ENCODE results near the gene FLRT2.
A peak's percentile ranks its signal among the peaks of the same experiment; 100 is the strongest.

FLRT2 gene

DNA sequence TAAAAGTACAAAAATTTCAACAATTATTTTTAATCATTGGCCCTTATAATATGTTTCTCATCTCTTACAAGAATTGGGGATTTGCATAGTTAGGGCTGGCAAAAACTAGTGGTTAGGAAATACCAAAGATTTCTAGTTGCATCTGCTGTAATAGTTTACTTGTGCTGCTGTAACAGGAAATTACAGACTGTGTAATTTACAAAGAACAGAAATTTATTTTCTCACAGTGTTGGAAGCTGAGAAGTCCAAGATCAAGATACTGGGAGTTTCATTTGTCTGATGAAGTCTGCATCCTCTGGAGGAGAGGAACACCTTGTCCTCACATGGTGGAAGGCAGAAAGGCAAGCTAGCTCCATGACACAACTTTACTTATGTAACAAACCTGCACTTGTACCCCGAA is 157.0 kb downstream of the FLRT2 start:
- FAIRE-seq, result no peak

DNA sequence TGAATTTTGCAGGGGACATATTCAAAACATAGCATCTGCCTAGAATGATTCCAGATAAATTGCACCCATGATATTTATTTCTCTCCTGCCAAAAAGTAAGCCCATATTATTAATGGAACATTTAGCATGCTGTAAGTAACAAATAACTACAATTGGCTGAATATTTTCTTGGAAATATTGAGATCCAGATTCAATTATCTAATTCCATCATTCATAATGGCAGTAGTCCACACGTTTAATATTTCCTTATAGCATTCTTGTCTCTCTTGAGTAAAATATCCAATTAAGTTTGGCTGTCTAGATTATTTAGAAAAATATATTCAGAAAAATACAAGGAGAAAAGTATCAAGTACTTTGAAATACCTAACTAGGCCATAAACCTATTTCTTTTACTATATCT is 157.5 kb downstream of the FLRT2 start:
- no peak for FAIRE-seq

GRCh38 chr14:85688006-85688405 is 158.1 kb downstream of the FLRT2 start:
- no peak for FAIRE-seq

DNA sequence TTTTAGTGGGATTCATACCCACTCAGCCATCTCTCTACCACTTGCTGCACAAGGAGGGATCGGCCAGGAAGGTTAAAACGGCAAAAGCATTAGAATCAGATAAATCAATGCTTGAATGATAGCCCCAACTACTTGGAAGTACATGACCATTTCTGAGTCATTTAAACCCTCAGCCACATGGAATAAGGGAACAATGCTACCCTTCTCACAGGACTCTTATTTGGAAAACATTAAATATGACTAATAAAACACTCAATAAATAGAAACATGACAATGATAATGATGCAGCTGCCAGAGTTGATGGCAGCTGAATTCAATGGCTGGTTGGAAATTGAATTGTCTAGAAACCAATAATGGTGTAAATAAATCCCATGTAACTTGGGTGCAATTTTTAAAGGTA is 165.4 kb downstream of the FLRT2 start:
- no peak for FAIRE-seq

DNA sequence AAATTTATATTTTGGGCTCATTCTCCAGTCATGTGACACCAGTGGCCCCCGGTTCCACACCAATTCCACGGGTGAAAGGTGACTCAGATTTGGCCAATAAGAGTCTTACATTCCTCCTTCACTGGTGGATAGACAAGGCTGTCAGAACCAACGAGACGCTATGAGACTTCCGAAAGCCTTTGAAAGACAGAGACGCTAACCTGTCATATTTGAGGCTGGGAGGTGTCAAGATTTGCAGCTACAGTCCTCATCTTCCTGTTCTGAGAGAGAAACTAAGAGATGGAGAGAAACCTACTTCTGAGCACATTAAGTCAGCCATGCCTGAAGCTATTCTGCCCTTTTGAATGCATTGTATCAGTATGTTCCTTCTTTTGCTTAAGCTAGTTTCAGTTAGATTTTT is 171.2 kb downstream of the FLRT2 start:
- no peak for FAIRE-seq

DNA sequence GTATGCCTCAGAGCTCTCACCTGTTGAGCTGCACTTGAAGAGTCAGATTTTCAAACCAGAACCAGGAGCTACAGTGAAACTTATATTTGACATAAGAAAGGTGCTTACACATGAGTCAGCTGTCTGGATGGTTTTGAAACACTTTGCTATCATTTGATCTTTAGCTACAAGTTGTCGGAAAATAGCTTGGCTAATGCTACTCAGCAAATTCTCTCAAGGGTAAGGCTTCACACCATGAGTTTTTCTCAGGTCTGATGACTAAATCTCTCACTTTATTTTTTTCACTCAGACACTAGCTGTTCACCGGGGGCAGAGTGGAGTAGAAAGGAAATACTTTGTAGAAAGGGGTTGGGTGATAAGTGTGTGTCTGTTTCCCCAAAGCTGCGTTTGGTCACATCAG is 171.8 kb downstream of the FLRT2 start:
- no peak for FAIRE-seq

DNA sequence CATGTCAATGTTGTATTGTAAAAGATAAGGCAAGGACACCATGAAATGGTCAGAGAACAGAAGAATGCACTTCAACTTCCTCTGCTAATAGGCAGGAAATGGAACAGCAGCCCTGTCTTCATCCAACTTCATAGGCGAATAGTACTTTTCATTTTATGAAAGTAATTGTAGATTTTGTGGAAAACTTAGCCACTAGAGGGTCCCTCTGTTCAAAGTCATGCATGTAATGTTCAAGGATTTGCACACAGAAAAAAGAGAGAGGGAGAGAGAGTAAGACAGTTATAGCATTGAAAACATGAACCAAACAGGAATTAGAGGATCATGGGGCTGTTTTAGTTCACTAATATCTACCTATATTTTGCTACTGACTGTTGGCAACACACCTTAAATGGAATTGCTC is 172.2 kb downstream of the FLRT2 start:
- FAIRE-seq, result no peak

DNA sequence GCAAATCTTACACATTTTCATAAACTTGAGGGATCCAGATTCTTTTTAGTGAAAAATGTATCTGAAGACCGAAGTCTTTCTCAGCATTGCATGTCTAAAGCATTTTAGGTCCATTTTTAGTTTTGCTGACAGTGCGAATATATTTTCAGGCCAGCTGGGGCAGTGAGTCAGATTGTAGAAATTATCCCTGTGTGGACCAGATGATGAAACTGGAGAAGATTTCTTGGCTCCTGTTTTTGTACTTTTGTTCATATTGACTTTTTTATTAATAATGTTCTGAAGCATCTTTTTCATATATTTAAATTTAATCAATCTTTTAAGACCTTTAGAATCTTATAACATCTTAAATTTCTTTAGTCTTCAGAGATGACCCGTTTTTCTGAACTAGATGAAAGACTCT is 173.1 kb downstream of the FLRT2 start:
- peak; percentile 58 for FAIRE-seq
